SHP77 treated with DMSO at 0.1 percent for 48 hours (cell line): ENCODE results near the gene MMS22L.
A peak's percentile ranks its signal among the peaks of the same experiment; 100 is the strongest.
"Not testable (repeated sequence)": the region's sequence is repeated elsewhere in the genome, so short reads cannot be mapped to it uniquely, and the experiment has no call there.

Source experiments
- DNase-seq: peaks from one replicate; lab custom pipeline; 2025; lab: John Stamatoyannopoulos, UW

Gene MMS22L

DNA sequence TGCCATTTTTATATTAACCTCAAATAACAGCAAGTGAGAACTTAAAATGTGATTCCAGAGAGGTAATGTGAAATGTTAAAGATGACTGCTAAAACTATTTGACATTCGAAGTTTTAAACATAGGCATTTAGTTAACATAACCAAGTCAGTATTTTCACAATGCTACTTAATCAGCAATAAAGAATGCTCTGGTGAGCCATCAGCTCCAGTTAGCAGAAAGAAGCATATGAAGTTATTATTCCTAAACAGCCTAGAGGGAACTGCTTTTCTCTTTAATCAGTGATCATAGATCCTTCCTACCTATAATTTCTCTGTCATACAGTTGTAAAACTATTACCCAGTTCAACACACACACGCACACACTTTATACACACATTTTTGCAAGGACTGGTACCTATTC is 60.1 kb downstream of the MMS22L start:
- DNase-seq: no peak

DNA sequence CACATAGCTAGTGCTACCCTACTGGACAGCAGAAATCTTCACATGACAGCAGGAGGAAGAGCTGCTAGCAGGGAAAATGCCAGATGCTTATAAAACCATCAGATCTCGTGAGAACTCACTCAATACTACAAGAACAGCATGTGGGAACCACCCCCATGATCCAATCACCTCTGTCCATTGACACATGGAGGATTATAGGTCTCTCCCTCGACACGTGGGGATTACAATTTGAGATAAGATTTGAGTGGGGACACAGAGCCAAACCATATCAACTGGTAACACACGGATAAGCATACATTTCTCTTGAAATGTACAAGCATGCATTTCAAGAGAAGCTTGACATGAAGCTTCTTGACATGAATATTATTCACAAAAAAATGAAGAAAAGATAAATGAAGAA is 64.1 kb downstream of the MMS22L start:
- DNase-seq: no peak

DNA sequence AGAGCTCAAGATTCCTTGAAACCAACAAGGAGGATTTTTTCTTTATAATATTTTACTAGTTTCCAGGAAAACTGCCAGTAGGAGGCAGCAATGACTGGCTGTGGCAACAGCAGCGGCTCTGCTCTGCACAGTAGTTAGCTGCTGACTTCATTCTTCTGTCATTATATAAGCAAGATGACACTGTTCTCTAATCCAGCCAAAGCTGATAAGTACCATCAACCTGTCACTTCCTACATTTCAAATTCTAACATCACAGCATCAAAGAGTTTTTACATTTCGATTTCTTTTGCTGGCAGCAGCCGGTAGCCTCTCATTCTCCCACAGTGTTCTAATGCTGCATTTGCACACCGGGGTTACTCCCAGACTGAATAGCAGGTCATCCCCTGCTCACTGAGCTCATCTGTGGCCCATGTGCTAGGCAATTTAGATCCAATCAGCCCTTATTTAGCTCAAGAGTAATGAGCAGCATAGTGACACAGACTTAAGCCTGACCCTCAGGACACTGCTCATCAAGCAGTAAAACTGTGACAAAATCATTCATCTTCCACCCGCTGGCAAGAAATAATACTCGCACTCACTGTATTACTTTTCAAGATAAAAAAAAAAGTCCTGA is 67.8 kb downstream of the MMS22L start:
- no peak for DNase-seq

DNA sequence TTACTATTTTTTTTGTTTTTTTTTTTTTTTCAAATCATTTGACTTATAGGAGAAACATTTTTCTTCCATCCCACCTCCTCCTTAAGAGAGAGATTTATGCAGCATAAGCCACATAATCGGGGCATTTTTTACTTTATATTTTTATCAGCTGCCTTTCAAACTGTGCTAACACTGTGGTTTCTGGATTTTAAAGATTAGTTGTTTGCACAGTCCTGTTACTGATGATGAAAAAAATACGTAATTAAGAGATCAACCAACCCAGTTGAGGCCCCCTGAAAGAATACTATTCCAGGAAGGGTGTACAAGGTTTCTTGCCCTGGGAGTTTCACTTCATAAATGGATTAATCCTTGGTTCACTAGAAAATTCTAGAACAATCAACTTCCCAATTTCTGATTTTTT is 68.3 kb downstream of the MMS22L start:
- no peak for DNase-seq

DNA sequence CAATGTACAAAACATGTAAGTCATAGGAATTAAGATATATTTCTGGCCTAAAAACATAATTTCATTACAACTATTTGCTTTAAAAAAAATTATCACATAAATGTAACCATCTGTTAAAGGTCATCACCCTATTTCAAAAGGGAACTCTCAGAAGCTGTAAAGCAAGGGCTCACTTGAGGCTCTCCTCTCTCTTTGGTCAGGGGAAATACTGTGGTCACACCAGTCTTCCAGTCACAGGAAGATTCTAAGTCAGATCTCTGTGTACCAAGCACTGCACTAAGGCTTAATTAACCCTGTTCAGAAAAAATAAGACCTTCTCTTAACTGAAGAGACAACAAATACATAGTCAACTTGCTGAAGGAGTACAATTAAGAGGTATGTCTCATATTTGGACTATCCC is 75.6 kb downstream of the MMS22L start:
- DNase-seq: no peak

DNA sequence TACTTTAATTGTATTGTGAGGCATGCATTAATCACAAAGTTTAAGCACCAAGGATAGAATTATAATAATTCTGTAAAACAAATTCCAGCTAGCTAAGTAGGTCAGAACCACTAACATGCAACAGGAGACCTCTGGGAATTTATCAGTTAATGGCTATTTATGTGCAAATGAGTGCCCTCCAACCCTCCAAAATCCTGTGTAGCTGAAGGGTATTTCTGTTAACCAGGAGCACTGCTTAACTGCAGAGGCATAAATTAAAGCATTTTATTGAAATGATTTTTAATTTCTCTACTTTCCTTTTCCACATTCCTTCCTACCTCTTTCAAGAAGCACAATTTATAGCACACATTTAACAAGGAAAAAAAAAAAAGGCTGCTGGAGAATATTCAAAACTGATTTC is 77.0 kb downstream of the MMS22L start:
- DNase-seq: no peak

DNA sequence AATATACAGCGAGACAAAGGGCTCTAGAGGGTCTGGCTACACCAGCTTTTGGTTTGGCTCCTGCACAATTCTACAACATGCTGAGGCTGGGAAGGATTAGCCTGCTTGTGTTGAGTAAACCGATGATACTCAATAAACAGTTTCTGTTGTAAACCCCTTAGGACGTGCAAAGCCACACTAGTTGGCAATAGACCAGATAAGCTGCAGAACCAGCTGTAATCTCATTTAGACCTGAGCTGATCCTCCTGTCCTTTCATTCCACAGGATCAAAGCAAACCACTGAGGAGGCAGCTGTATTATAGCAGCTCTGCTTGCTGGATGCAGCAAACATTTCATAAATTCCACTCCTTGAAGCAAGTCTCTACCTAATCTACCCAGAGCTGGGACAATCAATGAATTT is 79.7 kb downstream of the MMS22L start:
- no peak for DNase-seq

DNA sequence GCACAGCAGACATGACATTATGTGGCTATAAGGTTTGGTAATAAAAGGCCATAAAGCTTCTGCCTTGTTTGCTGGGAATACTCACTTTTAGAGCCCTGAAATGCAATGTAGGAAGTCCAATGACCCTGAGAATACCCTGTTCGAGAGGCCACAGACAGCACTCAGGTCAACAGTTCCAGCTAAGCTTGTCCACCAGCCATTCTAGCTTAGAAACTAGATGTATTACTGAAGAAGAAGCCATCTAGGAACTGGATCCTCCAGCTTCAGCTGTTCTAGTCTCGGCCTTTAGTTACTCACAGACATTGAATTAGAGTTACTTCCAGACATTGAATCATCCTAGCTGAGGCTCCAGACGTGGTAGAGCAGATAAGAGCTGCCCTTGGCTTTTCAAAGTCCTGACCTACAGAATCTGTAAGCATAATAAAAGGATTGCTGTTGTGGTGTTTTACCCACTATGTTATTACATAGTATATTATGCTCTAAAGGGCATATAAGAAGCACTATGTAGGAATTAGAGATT is 84.9 kb downstream of the MMS22L start:
- DNase-seq: no peak

DNA sequence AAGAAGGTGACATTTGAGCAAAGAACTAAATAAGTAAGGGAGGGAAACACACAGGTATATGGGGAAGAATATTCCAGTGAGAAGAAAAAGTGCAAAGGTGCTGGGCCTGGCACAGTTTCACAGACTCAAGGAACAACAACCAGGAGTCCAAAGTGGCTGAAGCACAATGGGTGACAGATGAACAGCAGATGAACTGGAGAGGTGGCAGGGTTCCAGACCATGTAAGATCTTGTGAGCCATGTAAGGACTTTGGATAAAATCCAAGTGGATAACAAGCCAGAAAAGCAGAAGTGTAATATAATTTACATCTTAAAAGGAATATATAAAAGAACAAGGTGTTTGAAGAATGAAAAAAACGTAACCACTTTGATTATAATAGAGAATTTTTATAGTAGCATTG is 87.9 kb downstream of the MMS22L start:
- DNase-seq: no peak

DNA sequence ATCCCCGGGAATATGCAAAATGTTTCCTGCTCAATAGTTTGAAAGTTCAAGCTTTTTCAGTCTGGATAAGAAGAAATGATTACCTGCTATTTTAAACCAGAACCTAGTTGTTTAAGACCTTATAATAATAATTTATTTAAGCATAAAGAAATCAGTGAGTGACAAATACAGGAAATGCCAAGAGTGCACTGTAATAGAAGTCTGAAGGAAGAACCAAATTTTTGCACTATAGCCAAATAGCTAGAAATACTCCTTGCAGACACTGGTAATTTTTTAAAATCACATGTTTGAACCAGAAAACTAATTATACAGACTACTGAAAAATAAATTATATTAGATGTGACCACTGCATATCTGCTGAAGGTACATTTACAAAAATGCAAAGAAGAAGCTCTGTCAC is 93.2 kb downstream of the MMS22L start:
- no peak for DNase-seq

DNA sequence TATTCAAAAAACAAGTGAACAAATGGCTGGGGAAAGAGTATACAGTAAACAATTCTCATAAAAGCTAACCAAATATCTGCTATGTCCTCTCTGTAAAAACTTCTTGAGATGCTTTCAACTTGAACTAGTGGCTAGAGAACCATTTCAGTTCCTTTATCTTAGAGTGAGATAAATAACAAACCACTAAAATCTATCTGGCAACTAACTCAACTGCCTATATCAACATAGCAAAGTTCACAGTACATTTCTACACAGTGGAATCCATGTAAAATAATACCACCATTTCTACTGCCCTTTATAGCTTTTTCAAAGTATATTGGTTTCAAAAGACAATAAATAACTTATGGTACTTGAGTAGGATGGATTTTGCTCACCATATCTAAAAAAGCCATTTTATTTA is 95.1 kb downstream of the MMS22L start:
- DNase-seq: no peak

DNA sequence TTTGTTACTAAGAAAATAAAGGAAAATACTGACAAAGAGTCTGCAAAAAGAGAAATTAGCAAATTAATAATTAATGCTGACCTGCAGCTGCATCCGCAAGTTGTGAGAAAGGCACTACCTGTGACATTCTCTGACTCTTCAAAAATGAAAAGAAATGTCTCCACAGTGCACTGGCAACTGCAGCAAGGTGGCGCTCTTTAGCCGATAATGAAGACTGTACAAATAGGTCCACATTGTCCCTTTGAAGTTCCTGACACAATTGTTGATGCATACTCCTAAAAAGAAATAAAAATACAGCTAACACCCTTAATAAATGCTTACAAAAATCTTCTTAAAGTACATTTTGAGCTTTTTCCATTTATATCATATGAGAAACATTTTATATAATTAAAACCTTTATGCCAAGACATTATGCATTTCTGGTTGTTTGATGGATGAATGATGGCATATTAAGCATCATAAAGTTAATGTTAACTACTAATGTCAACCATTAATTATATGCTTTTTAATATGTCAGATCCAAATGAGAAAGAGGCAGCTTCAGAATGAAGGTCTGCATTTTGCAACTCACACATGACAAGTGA is 96.5 kb downstream of the MMS22L start:
- peak; percentile 35 for DNase-seq

DNA sequence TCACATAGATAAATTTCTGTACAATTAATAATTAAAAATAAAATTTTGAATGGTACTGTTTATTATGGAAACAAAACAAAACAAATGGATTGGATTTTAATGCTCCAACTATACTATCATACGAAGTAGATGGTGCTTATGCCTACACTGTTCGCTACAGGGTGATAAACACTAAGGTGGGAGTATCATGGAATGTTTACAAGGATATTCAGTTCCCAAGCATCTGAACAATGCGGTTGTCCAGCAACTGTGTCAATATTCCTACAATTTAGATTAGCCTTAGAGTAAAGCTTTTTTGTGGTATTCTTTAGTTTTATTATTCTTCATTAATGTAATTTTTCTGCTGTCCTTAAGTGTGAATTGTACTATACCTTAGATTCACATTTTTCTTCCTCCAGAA is 105.1 kb downstream of the MMS22L start:
- DNase-seq: no peak

DNA sequence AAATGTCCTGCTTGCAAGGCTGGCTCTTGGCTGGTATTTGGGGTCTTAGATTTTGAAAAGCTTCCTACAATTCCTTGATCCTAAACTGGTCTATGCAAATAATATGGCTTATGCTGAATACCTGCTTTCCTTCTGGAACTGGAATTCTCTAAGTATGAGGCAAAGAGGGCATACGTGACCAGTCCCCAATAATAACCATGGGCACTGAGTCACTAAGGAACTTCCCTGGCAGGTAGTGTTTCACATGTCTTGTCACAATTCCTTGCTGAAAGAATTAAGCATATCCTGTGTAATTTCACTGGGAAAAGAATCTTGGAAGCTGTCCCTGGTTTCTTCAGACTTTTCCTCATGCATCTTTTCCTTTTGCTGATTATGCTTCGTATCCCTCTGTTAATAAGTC is 106.5 kb downstream of the MMS22L start:
- no peak for DNase-seq

DNA sequence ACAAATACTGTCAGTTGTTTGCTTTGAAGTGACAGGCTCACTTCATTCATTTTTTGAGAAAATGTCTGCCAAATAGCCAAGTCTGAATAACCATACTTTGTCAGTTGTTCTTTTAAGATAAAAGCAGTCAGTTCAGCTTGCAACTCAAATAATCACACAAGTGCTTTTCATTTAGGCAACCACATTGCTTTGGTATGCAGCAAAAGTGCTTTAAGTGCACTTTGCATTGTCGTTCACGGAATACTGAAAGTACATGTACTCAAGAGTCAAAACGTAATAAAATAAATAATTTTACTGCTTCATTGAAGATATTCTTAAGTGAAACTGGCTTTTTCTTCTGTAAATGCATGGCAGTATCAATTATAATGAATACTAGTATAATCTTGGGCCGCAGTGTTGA is 107.2 kb downstream of the MMS22L start:
- no peak for DNase-seq

DNA sequence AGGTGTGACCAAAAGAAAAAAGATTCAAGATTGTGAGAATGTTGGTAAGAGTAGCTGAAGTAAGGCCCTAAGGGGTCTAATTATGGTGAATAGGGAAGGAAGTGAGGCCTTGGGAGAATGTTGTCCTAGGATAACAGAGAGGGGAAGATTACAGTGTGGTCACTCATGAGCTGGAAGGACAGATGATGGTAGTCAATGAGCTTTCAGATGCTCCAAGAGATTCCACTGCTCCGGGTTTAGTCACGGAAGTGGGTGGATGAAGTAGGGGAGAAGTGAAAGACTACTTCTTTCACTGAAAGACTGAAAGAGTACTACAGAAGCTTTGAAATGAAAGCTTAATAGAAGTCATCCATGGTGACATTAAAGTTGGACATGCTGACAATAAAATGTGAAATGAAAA is 108.5 kb downstream of the MMS22L start:
- DNase-seq: no peak

DNA sequence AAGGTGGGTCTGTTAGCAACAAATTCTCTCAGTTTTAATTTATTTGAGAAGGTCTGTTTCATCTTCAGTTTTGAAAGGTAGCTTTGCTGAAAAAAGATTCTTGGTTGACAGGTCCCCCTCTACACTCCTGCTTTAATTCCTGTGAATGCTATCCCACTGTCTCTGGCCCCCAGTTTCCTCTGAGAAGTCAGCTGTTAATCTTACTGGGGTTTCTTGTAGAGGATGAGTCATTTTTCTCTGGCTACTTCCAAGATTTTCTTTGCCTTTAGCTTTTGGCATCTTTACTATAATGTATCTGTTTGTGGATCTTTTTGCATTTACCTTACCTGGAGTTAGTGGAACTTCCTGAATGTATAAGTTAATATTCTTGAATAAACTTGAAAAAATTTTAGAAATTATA is 122.7 kb downstream of the MMS22L start:
- no peak for DNase-seq

DNA sequence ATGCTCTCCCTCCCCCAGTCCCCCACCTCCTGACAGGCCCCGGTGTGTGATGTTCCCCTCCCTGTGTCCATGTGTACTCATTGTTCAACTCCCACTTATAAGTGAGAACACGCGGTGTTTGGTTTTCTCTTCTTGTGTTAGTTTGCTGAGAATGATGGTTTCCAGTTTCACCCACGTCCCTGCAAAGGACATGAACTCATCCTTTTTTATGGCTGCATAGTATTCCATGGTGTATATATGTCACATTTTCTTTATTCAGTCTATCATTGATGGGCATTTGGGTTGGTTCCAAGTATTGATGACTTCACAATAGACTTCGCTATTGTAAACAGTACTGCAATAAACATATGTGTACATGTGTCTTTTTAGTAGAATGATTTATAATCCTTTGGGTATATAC is 127.6 kb downstream of the MMS22L start:
- not testable (repeated sequence) for DNase-seq

DNA sequence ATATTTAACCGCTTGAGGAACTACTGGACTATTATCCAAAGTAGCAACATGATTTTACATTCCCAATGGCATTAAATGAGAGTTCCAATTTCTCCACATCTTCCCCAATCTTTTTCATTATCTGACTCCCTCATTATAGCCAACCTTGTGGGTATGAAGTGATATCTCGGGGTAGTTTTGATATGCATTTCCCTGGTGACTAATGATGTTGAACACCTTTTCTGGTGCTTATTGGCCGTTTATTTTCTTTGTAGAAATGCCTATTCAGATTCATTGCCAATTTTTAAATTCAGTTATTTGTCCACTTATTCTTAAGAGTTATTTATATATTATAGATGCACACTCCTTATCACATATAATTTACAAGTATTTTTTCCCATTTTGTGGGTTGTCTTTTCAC is 129.0 kb downstream of the MMS22L start:
- no peak for DNase-seq

DNA sequence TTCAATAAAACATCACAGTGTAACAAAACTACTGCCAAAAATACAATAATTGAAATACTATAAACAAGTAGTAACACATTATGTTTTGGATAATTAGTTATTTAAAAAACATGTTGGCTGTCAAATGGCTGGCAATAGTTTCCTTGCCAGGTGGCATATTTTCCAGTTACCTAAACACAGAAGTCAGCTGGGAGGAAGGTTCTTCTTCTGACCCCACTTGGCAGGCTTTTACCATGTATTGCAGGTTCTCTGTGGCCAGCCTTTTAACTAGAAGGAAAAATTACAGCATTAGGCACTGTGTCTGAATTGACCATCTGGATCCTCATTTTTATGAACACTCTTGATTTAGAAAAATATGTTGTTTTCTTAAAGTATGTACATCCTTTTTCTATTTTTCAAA is 131.4 kb downstream of the MMS22L start:
- no peak for DNase-seq

DNA sequence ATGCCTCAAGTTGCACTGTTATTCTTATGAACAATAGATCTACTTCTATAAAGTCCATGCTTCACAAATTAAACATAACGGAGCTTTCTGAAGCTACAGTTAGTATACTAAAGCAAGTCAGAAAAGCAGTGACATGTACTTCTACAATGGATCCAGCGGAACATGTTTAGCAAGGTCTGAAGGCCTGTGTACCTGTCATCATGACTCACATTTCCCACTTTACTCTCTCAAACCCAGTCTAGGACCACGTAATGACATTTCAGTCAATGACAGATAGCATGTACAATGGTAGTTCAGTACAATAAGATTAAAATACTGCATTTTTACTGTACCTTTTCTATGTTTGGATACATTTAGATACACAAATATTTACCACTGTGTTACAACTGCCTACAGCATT is 132.1 kb downstream of the MMS22L start:
- DNase-seq: no peak

DNA sequence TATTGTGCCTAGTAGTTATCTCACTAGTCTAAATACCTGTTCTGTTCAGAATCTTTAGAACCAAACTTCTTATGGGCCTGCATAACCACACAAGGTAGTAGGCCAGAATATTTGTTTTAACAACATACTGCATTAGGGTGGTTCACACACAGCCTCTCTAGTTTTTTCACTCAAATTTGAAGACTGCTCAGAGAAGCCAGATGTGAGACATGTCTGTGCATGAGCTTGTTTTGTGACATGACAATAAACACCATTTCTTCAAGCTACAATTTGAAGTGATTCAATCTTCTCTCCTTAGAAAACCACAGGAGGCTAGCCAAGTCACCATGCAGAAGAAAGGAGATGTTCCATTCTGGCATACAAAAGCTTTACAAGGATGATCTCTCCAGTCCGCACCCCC is 135.6 kb downstream of the MMS22L start:
- DNase-seq: no peak

DNA sequence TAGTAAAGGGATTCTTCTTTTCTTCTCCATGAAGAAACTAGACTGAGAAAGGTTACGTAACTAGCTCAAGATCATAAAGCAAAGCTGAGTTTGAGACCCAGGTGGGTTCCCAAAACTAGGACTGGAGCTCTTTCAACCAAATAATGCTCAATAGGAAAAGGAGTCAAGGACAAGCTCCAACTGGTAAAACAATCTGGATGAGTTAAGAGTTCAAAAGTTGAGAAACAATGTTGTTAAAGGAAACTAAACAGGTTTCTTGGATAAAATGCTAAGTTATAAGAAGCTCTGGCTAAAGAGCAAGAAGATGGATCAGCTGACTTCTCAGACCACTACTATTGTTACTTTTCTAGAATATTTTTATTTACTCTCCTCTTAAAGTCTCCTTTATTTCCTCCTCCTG is 137.3 kb downstream of the MMS22L start:
- DNase-seq: no peak

DNA sequence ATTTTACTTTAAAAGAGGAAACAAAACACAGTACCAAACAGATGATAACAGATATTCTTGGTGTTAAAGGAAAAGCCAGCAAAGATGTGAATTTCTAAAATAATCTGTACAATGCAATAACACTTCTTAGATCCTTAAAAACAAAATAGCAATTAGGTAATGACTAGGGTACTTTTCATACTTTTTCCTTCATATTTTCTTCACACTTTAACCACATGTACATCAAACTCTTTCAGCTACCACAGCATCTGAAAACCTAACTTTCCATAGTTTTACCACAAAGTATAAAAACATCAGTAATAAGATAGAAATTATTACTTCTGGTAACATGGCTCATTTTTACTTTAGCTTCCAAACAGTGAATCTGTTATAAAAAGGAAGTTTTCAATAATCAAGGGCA is 141.3 kb downstream of the MMS22L start:
- no peak for DNase-seq
